Activated naive CD8-positive, alpha-beta T cell treated with anti-CD3 and anti-CD28 coated beads for 36 hours (primary cell): Measurements from ENCODE around the gene EIF4ENIF1. TPM values are rescaled to one million over a fixed set of nuclear protein-coding genes. Genes with fewer than 3 reads are reported as not detected.
"Not testable (repeated sequence)": the region's sequence is repeated elsewhere in the genome, so short reads cannot be mapped to it uniquely, and the experiment has no call there.

Experiments used
- DNase-seq: peaks from one replicate; pipeline ENCODE4 v3.0.0; 2021
- H3K27ac Mint-ChIP-seq: one replicate; pipeline ENCODE4 v1.8.0; 2022; ENCODE audit warnings: mild to moderate bottlenecking, moderate library complexity, mixed read lengths
- H3K27me3 Mint-ChIP-seq: one replicate; pipeline ENCODE4 v1.8.0; 2022; ENCODE audit warnings: mild to moderate bottlenecking, mixed read lengths
- H3K36me3 Mint-ChIP-seq: one replicate; pipeline ENCODE4 v1.8.0; 2021; ENCODE audit warnings: mild to moderate bottlenecking, mixed read lengths
- H3K4me1 Mint-ChIP-seq: one replicate; pipeline ENCODE4 v1.8.0; 2021; ENCODE audit warnings: mixed read lengths
- H3K4me3 Mint-ChIP-seq: one replicate; pipeline ENCODE4 v1.8.0; 2022; ENCODE audit warnings: mild to moderate bottlenecking, moderate library complexity, mixed read lengths
- H3K9me3 Mint-ChIP-seq: one replicate; pipeline ENCODE4 v1.8.0; 2022; ENCODE audit warnings: mixed read lengths
- total RNA-seq, 2 experiments: library from RNA; stranded (reverse); gene quantifications; one replicate each; pipeline ENCODE4 v1.2.3, GENCODE V29; 2021

Gene EIF4ENIF1
- total RNA-seq, 2 experiments from 2014 or later = 31.3 to 38.8 TPM

DNA sequence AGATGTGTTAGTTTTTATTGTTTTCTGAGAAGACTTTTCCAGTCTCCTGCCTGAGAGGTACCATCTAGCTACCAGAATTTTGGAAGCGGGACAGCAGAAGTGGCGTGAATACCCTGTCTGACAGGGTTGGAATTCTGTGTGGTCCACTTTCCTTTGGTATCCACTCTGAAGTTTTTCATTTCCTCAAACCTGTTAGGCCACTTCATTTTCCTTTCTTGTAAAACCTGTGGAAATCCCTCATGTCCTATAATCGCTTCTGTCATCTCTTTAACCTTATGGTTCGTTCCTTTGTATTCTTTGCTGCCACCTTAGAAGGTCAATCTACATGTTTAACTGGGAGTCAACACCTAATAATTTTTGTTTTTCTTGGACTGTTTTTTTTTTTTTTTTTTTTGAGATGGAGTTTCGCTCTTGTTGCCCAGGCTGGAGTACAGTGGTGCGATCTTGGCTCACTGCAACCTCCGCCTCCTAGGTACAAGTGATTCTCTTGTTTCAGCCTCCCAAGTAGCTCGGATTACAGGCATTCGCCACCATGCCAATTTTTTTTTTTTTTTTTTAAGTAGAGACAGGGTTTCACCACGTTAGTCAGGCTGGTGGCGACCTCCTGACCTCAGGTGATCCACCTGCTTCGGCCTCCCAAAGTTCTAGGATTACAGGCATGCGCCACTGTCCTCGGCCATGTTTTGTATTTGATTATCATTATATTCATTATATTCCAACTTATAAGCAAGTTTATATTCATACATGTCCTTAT is 13.7 kb upstream of the EIF4ENIF1 start:
- Mint-ChIP-seq H3K27me3 (no peaks in the 10 kb centered on the region), H3K36me3 (peaks cover 56% of the 10 kb centered on the region), H3K9me3 (peaks cover 3% of the 10 kb centered on the region), H3K27ac (no peak overlapping the region), H3K4me1 (peaks cover 64% of the 10 kb centered on the region), H3K4me3 (no peak overlapping the region)
- DNase-seq = no peak

DNA sequence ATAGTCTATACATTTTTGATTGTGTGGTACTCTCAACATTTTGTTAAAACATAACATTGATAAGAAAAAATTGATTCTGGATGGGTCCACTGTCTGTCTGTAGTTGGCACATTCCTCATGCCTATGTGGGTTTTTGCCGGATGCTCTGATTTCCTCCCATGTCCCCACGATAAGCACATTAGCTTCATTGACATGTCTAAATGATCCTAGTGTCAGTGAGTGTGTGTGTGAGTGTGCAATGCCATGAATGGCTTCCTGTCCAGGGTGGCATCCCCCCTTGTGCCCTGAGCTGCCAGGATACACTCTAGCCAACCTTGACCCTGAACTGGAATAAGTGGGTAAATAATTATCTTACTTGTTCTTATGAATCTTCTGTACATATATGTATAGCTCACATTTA is 12.1 kb upstream of the EIF4ENIF1 start:
- Mint-ChIP-seq H3K4me1 (peaks cover 61% of the 10 kb centered on the region), H3K36me3 (peaks cover 53% of the 10 kb centered on the region), H3K27me3 (no peaks in the 10 kb centered on the region), H3K4me3 (no peak overlapping the region), H3K9me3 (no peaks in the 10 kb centered on the region), H3K27ac (no peak overlapping the region)
- no peak for DNase-seq

DNA sequence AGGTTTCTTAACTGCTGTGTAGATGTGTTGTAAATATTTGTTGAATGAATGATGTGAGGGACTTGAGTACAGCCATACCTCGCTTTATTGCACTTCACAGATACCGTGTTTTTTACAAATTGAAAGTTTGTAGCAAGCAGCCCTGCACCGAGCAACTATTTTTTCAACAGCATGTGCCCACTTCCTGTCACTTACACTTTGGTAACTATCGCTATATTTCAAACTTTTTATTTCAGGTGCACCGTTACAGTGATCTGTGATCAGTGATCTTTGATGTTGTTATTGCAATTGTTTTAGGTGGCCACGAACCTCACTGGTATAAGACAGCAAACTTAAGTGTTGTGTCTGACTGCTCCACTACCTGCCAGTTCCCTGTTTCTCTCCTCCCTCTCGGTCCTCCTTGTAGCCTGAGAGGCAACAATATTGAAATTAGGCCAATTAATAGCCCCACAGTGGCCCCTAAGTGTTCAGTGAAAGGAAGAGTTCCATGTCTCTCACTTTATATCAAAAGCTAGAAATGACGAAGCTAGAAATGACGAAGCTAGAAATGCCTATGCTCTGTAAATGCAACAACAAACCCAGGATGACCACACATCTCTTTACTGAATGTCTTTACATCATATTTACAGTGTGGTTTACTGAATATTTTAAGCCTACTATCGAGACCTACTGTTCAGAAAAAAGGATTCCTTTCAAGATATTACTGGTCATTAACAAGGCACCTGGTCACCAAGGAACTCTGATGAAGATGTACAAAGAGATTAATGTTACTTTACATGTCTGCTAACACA is 7.7 kb upstream of the EIF4ENIF1 start:
- peak overlapping the region; percentile 90 for H3K4me3 Mint-ChIP-seq
- H3K27ac Mint-ChIP-seq = peak overlapping the region; percentile 88
- H3K4me1 Mint-ChIP-seq = peaks cover 40% of the 10 kb centered on the region
- no peak for DNase-seq
- peaks cover 32% of the 10 kb centered on the region for H3K36me3 Mint-ChIP-seq
- H3K27me3 Mint-ChIP-seq = no peaks in the 10 kb centered on the region
- no peaks in the 10 kb centered on the region for H3K9me3 Mint-ChIP-seq

DNA sequence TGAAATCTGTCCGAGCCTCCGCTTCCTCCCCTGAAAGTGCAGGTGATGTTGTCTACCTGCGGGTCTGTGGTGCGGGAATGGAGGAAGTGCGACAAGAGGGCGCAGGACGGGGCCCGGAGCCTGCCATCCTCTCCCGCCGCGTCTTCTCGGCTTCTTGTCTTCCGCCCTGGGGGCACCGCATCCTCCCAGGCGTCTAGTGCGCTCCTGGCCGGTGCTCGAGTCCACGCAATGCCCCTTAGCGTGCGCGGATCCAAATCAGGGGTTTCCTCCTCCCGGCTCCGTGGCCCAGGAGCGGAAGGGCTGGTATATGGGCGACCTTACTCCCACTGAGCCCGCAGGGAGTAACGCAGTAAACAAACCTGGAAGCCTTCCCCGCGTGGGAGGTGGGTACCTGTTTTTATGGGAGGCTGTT is 7.1 kb upstream of the EIF4ENIF1 start:
- DNase-seq = peak; percentile 46
- Mint-ChIP-seq H3K36me3 (peaks cover 29% of the 10 kb centered on the region), H3K4me1 (peaks cover 39% of the 10 kb centered on the region), H3K27me3 (no peaks in the 10 kb centered on the region), H3K9me3 (no peaks in the 10 kb centered on the region), H3K27ac (peak overlapping the region; percentile 88), H3K4me3 (peak overlapping the region; percentile 90)

DNA sequence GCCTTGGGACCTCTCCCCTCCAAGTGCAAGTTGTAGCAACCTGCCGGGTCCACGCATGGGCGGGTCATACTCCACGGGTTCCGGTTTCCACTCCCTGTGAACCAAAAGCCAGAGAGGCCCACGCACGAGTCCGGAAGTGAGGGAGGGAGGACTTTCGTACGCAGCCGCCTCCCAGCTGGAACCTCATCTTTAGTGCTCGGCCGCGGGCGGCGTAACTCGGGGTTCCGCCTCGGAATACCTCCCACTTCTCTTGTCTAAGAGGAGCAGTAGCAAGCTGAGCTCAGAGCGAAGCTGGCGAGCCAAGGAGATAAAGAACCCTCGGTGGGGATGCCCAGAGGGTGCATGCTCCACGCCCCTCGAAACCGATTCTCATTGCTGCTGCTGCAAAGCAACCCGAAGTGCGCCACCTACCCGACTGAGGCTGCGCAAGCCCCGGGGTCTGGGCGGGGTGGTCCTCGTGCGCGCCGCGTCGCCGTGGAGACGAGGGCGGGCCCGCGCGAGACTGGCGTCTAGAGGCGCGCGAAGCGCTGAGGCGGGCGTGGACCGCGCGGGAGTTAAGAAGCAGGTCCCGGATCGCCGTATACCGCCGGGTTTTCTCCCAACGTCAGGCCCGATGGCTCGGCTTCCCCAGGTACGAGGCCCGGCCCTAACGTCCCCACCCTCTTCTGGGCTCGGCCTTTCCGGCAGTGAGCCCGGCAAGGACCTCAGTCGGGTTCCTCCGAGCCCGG is 6.5 kb upstream of the EIF4ENIF1 start, which contains the start of gene SFI1:
SFI1 (plus strand) TSS at position 530 of the 728 bp plus-strand sequence. CDS start 11,749 bp downstream, outside the sequence.
- Mint-ChIP-seq H3K36me3 (peaks cover 25% of the 10 kb centered on the region), H3K27ac (peak within 1 kb of the TSS; percentile 95), H3K4me1 (peaks cover 38% of the 10 kb centered on the region), H3K4me3 (peak within 1 kb of the TSS; percentile 90), H3K27me3 (no peaks in the 10 kb centered on the region), H3K9me3 (no peaks in the 10 kb centered on the region)
- peak; percentile 97 for DNase-seq

DNA sequence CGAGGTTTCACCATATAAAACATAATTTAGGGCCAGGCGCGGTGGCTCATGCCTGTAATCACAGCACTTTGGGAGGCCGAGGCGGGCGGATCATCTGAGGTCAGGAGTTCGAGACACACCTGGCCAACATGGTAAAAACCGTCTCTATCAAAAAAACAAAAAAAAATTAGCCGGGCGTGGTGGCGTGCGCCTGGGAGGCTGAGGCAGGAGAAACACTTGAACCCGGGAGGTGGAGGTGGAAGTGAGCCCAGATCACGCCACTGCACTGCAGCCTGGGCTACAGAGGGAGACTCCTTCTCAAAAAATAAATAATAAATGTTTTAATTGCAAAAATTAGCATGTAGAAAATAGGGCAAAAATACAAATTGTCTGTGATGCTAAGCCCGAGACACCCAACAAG is 5.7 kb upstream of the EIF4ENIF1 start:
- Mint-ChIP-seq H3K4me3 (peak overlapping the region; percentile 90), H3K9me3 (no peaks in the 10 kb centered on the region), H3K4me1 (peaks cover 42% of the 10 kb centered on the region), H3K36me3 (peaks cover 24% of the 10 kb centered on the region), H3K27me3 (no peaks in the 10 kb centered on the region), H3K27ac (peak overlapping the region; percentile 95)
- DNase-seq = no peak

DNA sequence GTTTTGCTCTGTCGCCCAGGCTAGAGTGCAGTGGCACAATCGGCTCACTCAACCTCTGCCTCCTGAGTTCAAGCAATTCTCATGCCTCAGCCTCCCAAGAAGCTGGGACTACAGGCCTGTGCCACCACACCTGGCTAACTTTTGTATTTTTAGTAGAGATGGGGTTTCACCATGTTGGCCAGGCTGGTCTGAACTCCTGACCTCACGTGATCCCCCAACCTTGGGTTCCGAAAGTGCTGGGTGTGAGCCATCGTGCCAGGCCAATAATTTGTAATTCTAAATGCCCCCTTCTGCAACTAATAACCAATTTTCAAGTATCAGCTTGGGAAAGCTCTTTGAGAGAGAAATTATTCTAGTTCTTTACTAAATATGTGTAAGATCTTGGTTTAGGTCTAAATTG is 3.7 kb upstream of the EIF4ENIF1 start:
- H3K9me3 Mint-ChIP-seq, H3K4me3 Mint-ChIP-seq, H3K27me3 Mint-ChIP-seq, DNase-seq: not testable (repeated sequence)
- Mint-ChIP-seq H3K4me1 (peaks cover 39% of the 10 kb centered on the region), H3K27ac (peak overlapping the region; percentile 22), H3K36me3 (peaks cover 18% of the 10 kb centered on the region)

DNA sequence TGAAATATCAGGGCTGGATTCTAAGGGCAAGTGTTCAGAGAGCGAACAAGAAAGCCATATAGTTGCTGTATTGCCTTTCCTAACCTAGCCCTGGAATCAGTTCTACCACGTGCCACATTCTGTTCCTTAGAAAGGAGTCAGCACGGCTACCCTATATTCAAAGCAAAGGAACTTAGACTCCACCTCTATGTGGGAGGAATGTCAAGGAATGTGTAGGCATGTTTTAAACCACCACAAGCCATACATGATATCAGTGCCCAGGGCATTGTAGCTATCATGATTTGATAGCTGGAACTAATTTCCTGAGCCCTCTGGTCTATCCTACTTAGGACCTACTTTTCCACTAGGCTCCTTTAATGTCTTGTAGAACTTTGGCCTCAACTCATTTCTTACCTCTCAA is 2.5 kb upstream of the EIF4ENIF1 start:
- Mint-ChIP-seq H3K27ac (peak overlapping the region; percentile 34), H3K36me3 (peaks cover 19% of the 10 kb centered on the region), H3K9me3 (no peaks in the 10 kb centered on the region), H3K27me3 (no peaks in the 10 kb centered on the region), H3K4me3 (no peak overlapping the region), H3K4me1 (peaks cover 34% of the 10 kb centered on the region)
- no peak for DNase-seq

DNA sequence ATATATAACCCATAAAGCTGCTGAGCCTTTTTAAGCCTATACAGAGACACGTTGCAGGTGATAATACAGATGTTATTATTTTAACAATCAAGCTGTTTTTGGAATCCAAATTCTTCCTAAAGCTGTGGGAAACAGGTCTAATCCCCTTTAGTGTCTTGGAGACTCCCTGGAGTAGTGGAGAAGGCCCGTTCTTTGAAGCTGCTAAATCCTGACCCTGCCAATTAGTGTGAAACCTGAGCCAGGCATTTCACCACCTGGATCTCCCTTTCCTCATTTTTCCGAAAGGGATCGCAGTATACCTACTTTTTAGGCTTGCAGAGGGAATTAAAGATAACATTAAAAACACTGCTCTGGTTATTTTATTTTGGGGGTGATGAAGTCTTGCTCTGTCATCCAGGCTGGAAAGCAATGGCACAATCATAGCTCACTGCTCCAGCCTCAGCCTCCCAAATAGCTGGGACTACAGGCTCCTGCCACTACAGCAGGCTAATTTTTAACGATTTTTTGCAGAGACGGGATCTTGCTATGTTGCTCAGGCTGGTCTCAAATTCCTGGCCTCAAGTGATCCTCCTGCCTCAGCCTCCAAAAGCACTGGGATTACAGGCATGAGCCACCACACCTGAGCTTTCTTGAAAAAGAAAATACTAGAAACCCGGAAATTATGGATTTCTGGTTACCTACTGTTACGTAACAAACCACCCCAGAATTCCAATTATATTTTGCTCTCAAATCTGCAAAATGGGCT is 1.7 kb upstream of the EIF4ENIF1 start:
- Mint-ChIP-seq H3K27ac (peak overlapping the region; percentile 97), H3K27me3 (no peaks in the 10 kb centered on the region), H3K36me3 (peaks cover 22% of the 10 kb centered on the region)

DNA sequence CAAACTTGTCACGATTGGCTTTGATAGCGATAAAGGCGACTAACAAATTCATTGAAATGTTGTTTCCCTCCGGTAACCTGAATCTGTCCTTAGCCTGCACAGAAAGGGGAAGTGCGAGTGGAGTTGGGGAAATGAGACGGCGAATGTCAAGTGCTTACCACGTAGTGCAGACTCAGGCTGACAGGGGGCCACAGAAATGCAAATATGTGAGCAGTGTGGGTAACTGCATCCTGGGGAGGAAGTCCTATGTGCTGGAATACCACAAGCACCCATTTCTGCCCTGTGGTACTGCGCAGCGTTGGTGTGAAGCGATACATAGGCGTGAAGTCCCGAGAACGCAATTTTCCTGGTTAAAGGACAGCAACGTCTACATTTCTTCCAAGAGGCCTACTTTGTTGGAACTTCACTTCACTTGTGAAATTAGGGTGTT is 869 bp upstream of the EIF4ENIF1 start:
- Mint-ChIP-seq H3K9me3 (no peaks in the 10 kb centered on the region), H3K27me3 (no peaks in the 10 kb centered on the region), H3K36me3 (peaks cover 25% of the 10 kb centered on the region), H3K4me1 (peaks cover 37% of the 10 kb centered on the region), H3K27ac (peak overlapping the region; percentile 97), H3K4me3 (peak overlapping the region; percentile 95)
- peak; percentile 47 for DNase-seq

More for the DNA sequence above, 1.7 kb upstream of the EIF4ENIF1 start:
- Mint-ChIP-seq H3K4me3 (peak overlapping the region; percentile 95), H3K9me3 (no peaks in the 10 kb centered on the region), H3K4me1 (peaks cover 38% of the 10 kb centered on the region)
- DNase-seq = no peak

DNA sequence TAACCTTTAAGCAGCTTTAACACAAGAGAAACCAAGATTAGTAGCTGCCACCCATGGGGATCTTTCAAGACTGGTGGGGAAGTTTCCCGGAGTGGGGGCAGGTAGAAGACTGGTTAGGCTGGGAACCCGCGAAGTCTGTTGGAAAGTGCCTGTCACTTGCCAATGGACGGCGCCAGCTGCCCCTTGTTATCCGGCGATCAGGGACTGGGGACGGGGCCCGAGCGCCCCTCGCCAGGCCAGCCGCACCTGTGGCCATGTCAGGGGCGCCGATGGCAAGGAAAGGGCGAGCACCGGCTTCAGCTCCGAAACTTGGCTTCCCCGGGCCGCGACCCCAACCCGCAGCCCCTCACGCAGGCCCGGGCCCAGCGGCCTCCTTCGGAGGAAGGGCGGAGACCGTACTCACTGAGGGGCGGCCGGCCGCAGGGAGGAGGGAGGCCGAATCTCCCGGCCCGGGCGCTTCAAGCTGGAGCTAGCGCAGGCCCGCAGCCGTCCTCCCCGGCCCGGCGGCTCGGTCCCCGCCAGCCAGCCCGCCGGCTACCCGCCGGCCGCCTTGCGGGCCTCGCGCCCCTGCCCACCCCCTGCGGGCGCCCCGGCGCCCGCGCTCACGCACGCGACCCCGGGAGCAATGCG is 539 bp downstream of the EIF4ENIF1 start:
- peak; percentile 38 for DNase-seq
- no peaks in the 10 kb centered on the region for H3K27me3 Mint-ChIP-seq
- peaks cover 46% of the 10 kb centered on the region for H3K4me1 Mint-ChIP-seq
- peak overlapping the region; percentile 69 for H3K27ac Mint-ChIP-seq
- H3K4me3 Mint-ChIP-seq = peak overlapping the region; percentile 79
- H3K9me3 Mint-ChIP-seq = no peaks in the 10 kb centered on the region
- H3K36me3 Mint-ChIP-seq = peaks cover 33% of the 10 kb centered on the region

DNA sequence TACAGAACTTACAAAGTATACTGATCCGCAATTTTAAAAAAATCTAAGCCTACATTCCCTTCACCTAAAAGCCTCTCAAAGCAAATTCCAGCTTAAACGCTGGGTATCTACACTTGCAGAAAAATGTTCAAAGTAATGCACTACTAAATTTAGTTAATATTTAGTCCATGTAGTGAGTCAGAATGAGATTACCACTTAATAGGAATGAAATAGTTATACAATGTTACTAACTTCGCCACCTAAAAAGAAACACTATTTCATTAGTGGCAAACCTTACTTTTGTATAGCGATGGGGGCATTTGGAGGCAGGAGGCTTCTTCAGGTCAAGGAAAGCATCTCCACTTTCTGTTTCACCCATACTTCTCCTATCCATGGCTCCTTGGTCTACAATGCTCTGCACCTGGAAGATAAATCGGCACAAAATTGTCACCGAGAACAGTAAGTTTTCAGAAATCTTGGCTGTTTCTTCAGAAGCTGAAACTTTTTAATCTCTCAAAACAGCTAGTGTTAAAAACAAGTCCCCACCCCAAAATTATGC is 1.2 kb downstream of the EIF4ENIF1 start:
- peaks cover 40% of the 10 kb centered on the region for H3K36me3 Mint-ChIP-seq
- H3K27ac Mint-ChIP-seq = peak overlapping the region; percentile 69
- no peaks in the 10 kb centered on the region for H3K27me3 Mint-ChIP-seq
- H3K9me3 Mint-ChIP-seq = no peaks in the 10 kb centered on the region
- peak overlapping the region; percentile 79 for H3K4me3 Mint-ChIP-seq
- H3K4me1 Mint-ChIP-seq = peaks cover 50% of the 10 kb centered on the region
- DNase-seq = no peak

DNA sequence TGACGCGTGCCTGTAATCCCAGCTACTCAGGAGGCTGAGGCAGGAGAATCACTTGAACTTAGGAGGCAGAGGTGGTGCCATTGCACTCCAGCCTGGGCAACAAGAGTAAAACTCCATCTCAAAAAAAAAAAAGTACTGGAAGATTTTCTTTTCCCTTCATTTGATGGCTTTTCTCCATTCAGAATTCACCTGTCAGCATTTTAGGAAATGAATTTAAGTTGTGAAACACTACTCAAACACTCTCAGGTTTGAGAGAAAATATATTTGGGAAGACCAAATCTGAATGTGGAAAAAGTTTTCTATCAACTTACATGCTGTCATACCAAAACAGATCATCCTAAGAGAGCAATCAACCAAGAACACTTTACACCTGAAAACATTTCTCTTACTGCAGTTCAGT is 2.7 kb downstream of the EIF4ENIF1 start:
- H3K27ac Mint-ChIP-seq = no peak overlapping the region
- peaks cover 51% of the 10 kb centered on the region for H3K36me3 Mint-ChIP-seq
- H3K4me3 Mint-ChIP-seq = no peak overlapping the region
- H3K27me3 Mint-ChIP-seq = no peaks in the 10 kb centered on the region
- peaks cover 51% of the 10 kb centered on the region for H3K4me1 Mint-ChIP-seq
- DNase-seq = no peak
- H3K9me3 Mint-ChIP-seq = no peaks in the 10 kb centered on the region

DNA sequence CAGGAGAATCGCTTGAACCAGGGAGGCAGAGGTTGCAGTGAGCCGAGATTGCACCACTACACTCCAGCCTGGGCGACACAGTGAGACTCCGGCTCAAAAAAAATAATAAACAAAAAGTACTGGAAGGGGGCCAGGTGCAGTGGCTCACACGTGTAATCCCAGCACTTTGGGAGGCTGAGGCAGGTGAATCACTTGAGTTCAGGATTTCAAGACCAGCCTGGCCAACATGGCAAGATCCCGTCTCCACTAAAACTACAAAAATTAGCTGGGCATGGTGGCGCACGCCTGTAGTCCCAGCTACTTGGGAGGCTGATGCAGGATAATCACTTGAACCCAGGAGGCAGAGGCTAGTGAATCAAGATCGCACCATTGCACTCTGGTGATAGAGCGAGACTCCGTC is 3.3 kb downstream of the EIF4ENIF1 start:
- H3K4me3 Mint-ChIP-seq, H3K27me3 Mint-ChIP-seq, H3K9me3 Mint-ChIP-seq, DNase-seq, H3K27ac Mint-ChIP-seq: not testable (repeated sequence)
- peaks cover 49% of the 10 kb centered on the region for H3K4me1 Mint-ChIP-seq
- H3K36me3 Mint-ChIP-seq = peaks cover 56% of the 10 kb centered on the region
